GM12864 (cell line): ENCODE results near the gene SECTM1.
"Not testable (repeated sequence)": the region's sequence is repeated elsewhere in the genome, so short reads cannot be mapped to it uniquely, and the experiment has no call there.

ENCODE experiments used
- DNase-seq: peaks from one replicate; pipeline ENCODE4 v3.0.0-alpha.2; 2011; ENCODE audit warnings: low read depth
- H3K4me3 ChIP-seq: 2 replicates; pipeline ENCODE4 v1.5.1; 2011; ENCODE audit warnings: mild to moderate bottlenecking, low read depth, low read length, control low read depth
- TF ChIP-seq, protein P1 (sequence below): IDR thresholded peaks from 2 replicates; pipeline ENCODE4 v1.5.1; 2011; ENCODE audit warnings: low read depth, mild to moderate bottlenecking, moderate library complexity, low read length, control low read depth, inconsistent platforms; ENCODE audit errors: missing control alignments

The SECTM1 gene

DNA sequence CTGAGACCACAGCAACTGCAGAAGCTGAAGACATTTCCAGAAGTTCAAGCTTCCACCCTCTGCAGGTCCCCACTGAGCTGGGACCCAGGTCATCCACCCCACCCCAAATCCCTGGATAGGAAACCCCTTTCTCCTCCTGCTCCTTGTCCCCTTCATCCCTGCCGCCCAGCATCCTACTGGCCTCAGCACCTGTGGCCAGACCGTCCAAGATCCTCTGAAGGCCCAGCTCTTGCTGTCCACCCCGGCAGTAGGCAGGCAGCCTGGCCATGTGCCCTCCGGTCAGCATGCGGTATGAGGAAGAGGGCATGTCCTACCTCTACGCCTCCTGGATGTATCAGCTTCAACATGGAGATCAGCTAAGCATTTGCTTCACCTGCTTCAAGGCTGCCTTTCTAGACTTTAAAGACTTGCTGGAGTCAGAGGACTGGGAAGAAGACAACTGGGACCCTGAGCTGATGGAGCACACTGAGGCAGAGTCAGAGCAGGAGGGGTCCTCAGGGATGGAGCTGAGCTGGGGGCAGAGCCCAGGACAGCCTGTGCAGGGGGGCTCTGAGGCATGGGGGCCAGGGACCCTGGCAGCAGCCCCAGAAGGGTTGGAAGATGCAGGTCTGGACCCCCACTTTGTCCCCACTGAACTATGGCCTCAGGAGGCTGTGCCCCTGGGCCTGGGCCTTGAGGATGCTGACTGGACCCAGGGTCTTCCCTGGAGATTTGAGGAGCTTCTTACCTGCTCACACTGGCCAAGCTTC, 28.5 kb upstream of the SECTM1 start:
- TF ChIP-seq, protein P1, sequence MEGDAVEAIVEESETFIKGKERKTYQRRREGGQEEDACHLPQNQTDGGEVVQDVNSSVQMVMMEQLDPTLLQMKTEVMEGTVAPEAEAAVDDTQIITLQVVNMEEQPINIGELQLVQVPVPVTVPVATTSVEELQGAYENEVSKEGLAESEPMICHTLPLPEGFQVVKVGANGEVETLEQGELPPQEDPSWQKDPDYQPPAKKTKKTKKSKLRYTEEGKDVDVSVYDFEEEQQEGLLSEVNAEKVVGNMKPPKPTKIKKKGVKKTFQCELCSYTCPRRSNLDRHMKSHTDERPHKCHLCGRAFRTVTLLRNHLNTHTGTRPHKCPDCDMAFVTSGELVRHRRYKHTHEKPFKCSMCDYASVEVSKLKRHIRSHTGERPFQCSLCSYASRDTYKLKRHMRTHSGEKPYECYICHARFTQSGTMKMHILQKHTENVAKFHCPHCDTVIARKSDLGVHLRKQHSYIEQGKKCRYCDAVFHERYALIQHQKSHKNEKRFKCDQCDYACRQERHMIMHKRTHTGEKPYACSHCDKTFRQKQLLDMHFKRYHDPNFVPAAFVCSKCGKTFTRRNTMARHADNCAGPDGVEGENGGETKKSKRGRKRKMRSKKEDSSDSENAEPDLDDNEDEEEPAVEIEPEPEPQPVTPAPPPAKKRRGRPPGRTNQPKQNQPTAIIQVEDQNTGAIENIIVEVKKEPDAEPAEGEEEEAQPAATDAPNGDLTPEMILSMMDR, result no peak
- DNase-seq, result no peak
- no peak overlapping the region for H3K4me3 ChIP-seq

DNA sequence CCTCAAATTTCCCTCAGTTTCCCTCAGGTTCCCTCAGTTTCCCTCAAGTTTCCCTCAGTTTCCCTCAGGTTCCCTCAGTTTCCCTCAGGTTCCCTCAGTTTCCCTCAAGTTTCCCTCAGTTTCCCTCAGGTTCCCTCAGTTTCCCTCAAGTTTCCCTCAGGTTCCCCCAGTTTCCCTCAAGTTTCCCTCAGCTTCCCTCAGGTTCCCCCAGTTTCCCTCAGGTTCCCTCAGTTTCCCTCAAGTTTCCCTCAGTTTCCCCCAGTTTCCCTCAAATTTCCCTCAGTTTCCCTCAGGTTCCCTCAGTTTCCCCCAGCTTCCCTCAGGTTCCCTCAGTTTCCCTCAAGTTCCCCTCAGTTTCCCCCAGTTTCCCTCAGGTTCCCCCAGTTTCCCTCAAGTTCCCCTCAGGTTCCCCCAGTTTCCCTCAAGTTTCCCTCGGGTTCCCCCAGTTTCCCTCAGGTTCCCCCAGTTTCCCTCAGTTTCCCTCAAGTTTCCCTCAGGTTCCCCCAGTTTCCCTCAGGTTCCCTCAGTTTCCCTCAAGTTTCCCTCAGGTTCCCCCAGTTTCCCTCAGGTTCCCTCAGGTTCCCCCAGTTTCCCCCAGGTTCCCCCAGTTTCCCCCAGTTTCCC, 26.0 kb upstream of the SECTM1 start:
- H3K4me3 ChIP-seq, DNase-seq: not testable (repeated sequence)

DNA sequence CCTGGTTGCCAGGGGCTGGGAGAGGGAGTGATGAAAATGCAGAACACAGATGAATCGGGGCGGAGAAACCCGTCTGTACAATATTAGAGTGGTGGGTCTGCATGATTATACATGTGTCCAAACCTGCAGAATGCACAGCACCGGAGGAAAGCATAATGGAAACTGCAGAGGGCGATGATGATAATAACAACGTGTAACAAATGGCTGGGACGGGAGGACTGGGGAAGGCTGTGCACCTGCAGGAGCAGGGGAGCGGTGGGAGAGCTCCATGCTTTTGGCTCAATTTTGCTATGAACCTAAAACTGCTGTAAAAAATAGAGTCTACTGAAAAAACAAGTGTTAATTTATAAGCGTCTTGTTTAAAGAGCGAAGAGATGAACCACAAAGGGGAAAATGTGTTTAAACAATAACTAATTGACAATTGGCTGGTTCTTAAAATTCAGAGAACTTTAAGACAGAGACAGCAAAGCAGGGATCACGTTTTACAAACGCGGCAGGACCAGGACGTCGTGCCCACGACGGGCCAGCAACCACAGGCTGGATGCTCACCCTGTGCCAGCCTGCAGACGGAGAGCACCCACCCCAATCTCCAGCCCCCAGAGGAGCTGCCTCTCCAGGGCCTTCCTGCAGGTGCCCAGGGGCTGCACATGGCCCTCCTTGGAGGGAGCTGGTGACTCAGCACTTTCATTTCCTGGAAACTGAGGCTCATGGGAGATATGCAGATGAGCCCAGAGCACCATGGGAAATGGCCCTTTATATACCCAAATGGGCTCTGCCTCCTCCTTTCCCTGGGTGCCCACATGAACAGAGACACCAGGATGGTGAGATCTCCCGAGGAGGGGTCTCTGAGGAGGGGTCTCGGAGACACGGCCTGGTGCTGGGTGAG, 25.1 kb upstream of the SECTM1 start, which contains the start of gene TEX19:
TSS of gene TEX19 (plus strand) at position 783 of the 886 bp plus-strand sequence. CDS start 2,904 bp downstream, outside the sequence.
- H3K4me3 ChIP-seq, result no peak within 1 kb of the TSS
- TF ChIP-seq, protein P1, result no peak
- no peak for DNase-seq

DNA sequence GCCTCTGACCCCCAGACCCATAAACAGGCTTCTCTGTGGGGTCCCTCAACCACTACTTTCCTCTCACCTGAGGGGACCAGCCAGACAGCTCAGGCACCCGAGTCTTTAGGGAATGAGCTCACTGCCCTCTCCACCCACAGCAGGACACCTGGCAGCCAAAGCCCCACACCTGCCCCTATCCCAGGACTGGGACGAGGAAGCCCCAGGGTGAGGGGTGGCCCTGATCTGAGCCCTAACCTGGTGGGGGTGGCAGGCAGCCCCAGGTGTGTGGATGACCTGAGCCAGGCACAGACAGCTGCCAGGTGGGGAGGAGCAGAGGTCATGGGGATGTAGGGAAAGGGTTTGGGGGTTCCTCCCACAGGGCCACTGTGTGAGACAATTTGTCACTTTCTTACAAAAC, 23.8 kb upstream of the SECTM1 start:
- H3K4me3 ChIP-seq, result no peak overlapping the region
- TF ChIP-seq, protein P1, result no peak
- no peak for DNase-seq

DNA sequence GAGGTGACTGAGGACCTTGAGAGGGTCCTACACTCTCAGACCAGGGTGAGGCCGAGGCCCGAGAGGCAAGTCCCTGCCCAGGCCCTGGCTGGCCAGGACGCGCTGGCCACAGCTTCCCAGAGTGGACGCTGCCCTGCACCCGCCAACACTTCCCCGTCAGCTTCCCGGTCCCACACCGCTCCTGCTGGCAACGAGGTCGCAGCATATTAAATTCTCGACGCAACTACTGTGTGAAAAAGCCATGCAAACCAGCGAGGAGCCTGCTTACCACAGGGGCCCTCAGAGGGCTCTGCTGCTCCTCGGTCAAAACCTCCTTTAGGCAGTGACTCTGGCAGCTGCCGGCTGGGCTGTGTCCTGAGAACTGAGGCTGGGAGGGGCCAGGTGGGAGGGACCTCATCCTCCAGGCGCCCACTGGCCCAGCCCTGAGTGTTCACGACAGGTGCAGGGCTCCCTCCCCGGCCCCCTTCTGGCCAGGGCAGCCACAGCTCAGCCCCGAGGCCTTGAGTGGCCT, 23.3 kb upstream of the SECTM1 start:
- DNase-seq, result no peak
- TF ChIP-seq, protein P1, result no peak
- H3K4me3 ChIP-seq, result no peak overlapping the region

DNA sequence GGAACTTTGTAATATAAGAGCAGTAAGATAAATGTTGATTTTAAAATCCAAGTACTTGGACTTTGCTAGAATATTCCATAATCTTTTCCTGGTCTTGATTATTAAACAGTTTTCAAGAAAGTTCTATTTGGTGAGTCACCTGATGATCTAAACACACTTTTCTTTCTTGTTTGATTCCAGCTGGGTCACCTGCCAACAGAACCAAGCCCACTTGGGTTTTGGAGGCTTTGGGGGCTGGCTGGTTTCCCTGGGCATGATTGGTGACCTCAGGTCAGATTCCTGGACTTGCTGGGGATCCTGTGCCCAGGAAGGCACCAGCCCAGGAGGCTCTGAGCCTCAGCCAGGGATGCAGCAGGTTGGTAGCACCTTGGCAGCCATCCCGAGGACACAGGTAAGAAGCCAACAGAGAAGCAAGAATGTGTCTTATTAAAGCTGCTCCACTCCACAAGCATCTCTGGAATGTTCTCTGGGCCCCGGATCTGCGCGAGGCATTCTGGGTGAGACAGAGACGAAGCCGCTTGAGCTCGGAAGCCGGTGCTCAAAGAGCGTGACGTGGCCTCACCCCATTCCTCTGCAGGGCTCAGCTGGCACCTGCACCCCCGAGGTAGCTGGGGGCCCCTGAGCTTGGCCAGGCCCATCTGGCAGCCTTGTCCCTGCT, 22.3 kb upstream of the SECTM1 start:
- H3K4me3 ChIP-seq, result no peak overlapping the region
- no peak for DNase-seq

More for the DNA sequence above, 22.3 kb upstream of the SECTM1 start:
- TF ChIP-seq, protein P1, result no peak
